ENCODE measurements around the gene DCPS. TPM values are rescaled to one million over a fixed set of nuclear protein-coding genes. Genes with fewer than 3 reads are reported as not detected.

DCPS gene
- total RNA-seq, 1 experiment from 2014 or later, result 31.2 TPM

DNA sequence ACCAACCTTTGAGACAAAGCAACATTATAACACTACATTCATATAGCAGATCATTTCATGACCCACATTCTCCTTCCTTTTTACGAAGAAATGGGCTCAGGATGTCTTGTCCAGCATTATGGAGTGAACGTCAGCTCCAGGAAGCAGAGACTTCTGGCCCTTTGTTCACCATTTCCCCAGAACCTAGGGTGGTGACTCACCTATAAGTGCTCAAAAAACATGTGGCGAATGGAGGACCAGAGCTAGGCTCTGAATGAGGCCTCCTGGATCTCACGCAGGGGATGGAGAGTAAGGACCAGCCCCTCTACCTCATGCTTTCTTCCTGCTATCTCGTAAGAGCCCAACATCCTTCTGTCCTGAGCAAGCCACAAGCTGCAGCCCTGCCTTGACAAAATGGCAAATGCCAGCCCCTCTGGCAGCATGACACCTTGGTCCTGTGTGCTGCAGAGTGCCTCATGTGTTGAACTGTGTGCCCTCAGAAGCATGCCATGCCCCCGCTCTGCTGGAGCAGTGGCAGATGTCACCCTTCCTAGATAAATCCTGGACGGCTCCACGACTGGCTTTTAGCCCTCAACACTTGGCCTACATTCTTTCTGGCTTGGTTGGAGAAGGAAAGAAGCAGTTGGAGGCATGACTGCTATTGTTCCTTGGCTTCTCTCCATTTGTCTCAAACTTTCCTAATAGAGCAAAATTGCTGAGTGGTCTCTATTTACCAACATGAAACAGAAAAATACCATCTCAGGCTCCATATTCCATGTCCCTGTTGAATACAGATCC lies 45.1 kb downstream of the DCPS start:
- H3K9me3 ChIP-seq (ENCODE audit: low read depth, low read length, poor library complexity, severe bottlenecking), result no peaks in the 10 kb centered on the region
- H3K36me3 ChIP-seq (ENCODE audit: insufficient read depth, low read length, poor library complexity, severe bottlenecking), result peaks cover 11% of the 10 kb centered on the region
- intact Hi-C loops (cut with micrococcal nuclease; ENCODE audit: unreplicated experiment), result no loop called here
- ChIA-PET CTCF (no interaction called here), POLR2A (ENCODE audit: low non-redundant PET) (no interaction called here)
- no peak for DNase-seq (ENCODE audit: low spot score)
- no peaks in the 10 kb centered on the region for H3K27me3 ChIP-seq (replicated peaks; ENCODE audit: insufficient read depth, low read depth, low read length, poor library complexity)
- peaks cover 28% of the 10 kb centered on the region for H3K4me1 ChIP-seq (ENCODE audit: insufficient read depth, low read length, poor library complexity, severe bottlenecking)
- peak overlapping the region; percentile 15 for H3K27ac ChIP-seq (ENCODE audit: low read depth, low read length, poor library complexity, severe bottlenecking)
- no TSS peak for BruUV-seq (replicated peaks)
- TF ChIP-seq EZH2 (IDR thresholded peaks at IDR 0.05; ENCODE audit: borderline replicate concordance, low read depth, low read length, poor library complexity, severe bottlenecking), result no peak
- no peak for TF ChIP-seq CTCF (conservative IDR thresholded peaks at IDR 0.05; ENCODE audit: low read depth, low read length)
- no peak overlapping the region for H3K4me3 ChIP-seq (ENCODE audit: low read depth, low read length, poor library complexity, severe bottlenecking)

DNA sequence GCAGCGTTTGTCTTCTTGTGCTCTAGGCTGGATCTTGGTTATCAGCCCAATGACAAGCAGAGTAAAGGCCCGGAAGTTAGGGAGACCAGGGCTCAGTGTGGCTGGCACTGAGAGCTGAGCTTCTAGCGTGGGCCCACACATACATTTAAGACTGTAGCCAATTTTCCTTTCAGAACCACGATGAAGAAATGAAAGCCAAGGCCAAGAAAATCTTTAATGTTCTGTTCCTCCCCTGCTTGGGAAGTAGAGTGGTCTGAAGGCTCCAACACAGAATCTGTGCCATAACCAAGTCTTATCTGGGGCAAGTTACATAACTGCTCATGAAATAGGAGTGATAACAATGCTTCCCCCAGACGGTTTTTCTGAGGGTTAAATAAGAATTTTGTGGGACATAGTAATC lies 47.0 kb downstream of the DCPS start:
- Histone ChIP-seq H3K9me3 (ENCODE audit: low read depth, low read length, poor library complexity, severe bottlenecking) (no peaks in the 10 kb centered on the region), H3K36me3 (ENCODE audit: insufficient read depth, low read length, poor library complexity, severe bottlenecking) (peaks cover 11% of the 10 kb centered on the region), H3K27ac (ENCODE audit: low read depth, low read length, poor library complexity, severe bottlenecking) (peak overlapping the region; percentile 16), H3K4me3 (ENCODE audit: low read depth, low read length, poor library complexity, severe bottlenecking) (no peak overlapping the region), H3K27me3 (replicated peaks; ENCODE audit: insufficient read depth, low read depth, low read length, poor library complexity) (no peaks in the 10 kb centered on the region), H3K4me1 (ENCODE audit: insufficient read depth, low read length, poor library complexity, severe bottlenecking) (peaks cover 27% of the 10 kb centered on the region)
- POLR2A ChIA-PET (ENCODE audit: low non-redundant PET), result no interaction called here
- TF ChIP-seq EZH2 (IDR thresholded peaks at IDR 0.05; ENCODE audit: borderline replicate concordance, low read depth, low read length, poor library complexity, severe bottlenecking) (no peak), CTCF (conservative IDR thresholded peaks at IDR 0.05; ENCODE audit: low read depth, low read length) (no peak)
- DNase-seq (ENCODE audit: low spot score), result no peak
- intact Hi-C loops (cut with micrococcal nuclease; ENCODE audit: unreplicated experiment), result no loop called here
- no TSS peak for BruUV-seq (replicated peaks)
- CTCF ChIA-PET, result no interaction called here

GRCh38 chr11:126352163-126352562 lies 48.3 kb downstream of the DCPS start:
- H3K27me3 ChIP-seq (replicated peaks; ENCODE audit: insufficient read depth, low read depth, low read length, poor library complexity), result no peaks in the 10 kb centered on the region
- no peaks in the 10 kb centered on the region for H3K9me3 ChIP-seq (ENCODE audit: low read depth, low read length, poor library complexity, severe bottlenecking)
- TF ChIP-seq EZH2 (IDR thresholded peaks at IDR 0.05; ENCODE audit: borderline replicate concordance, low read depth, low read length, poor library complexity, severe bottlenecking), result no peak
- no peak for TF ChIP-seq CTCF (conservative IDR thresholded peaks at IDR 0.05; ENCODE audit: low read depth, low read length)
- DNase-seq (ENCODE audit: low spot score), result no peak
- H3K27ac ChIP-seq (ENCODE audit: low read depth, low read length, poor library complexity, severe bottlenecking), result no peak overlapping the region
- BruUV-seq (replicated peaks), result TSS peak; percentile 13
- intact Hi-C loops (cut with micrococcal nuclease; ENCODE audit: unreplicated experiment), result no loop called here
- ChIA-PET POLR2A (ENCODE audit: low non-redundant PET) (no interaction called here), CTCF (no interaction called here)
- H3K36me3 ChIP-seq (ENCODE audit: insufficient read depth, low read length, poor library complexity, severe bottlenecking), result peaks cover 11% of the 10 kb centered on the region
- peaks cover 27% of the 10 kb centered on the region for H3K4me1 ChIP-seq (ENCODE audit: insufficient read depth, low read length, poor library complexity, severe bottlenecking)
- H3K4me3 ChIP-seq (ENCODE audit: low read depth, low read length, poor library complexity, severe bottlenecking), result no peak overlapping the region
